Measurements from ENCODE around the gene RLN3.

The RLN3 gene

GRCh38 chr19:14027856-14028450 is at the start of gene RLN3:
TSS of gene RLN3 (plus strand) at chr19:14028148. CDS start at chr19:14028205, 57 bp downstream.
- Histone ChIP-seq H3K4me1 (ENCODE audit: insufficient read depth, low read length, poor library complexity, severe bottlenecking) (peaks cover 9% of the 10 kb centered on the region), H3K27me3 (ENCODE audit: insufficient read depth, low read length, poor library complexity, severe bottlenecking) (no peaks in the 10 kb centered on the region), H3K4me3 (ENCODE audit: low read length, poor library complexity, severe bottlenecking) (no peak within 1 kb of the TSS), H3K9me2 (replicated peaks; ENCODE audit: low read depth, low read length) (no peaks in the 10 kb centered on the region), H3K9ac (ENCODE audit: low read depth, low read length, poor library complexity, severe bottlenecking) (no peak within 1 kb of the TSS), H3K4me2 (ENCODE audit: low read depth, low read length, poor library complexity, severe bottlenecking) (no peak within 1 kb of the TSS), H3F3A (ENCODE audit: low read depth) (peaks cover 7% of the 10 kb centered on the region; the same call in 1 of the 2 replicates), H4K20me1 (ENCODE audit: insufficient read depth, low read length, poor library complexity, severe bottlenecking) (no peaks in the 10 kb centered on the region), H2AFZ (ENCODE audit: low read length) (no peak within 1 kb of the TSS), H3K79me2 (ENCODE audit: insufficient read depth, low read length) (peaks cover 3% of the 10 kb centered on the region; the same call in 1 of the 2 replicates), H3K36me3 (ENCODE audit: insufficient read depth, low read length) (no peaks in the 10 kb centered on the region), H3K9me3 (ENCODE audit: insufficient read depth, low read depth, low read length) (no peaks in the 10 kb centered on the region)
- TF ChIP-seq CTCF (conservative IDR thresholded peaks at IDR 0.05; ENCODE audit: low read length) = no peak
- no peak for TF ChIP-seq EZH2phosphoT487 (IDR thresholded peaks at IDR 0.05; ENCODE audit: borderline replicate concordance)

GRCh38 chr19:13978351-13979243 is 49.4 kb upstream of the RLN3 start:
- no peaks in the 10 kb centered on the region for H3F3A ChIP-seq (ENCODE audit: low read depth)
- H3K9me3 ChIP-seq (ENCODE audit: insufficient read depth, low read depth, low read length) = no peaks in the 10 kb centered on the region
- H3K79me2 ChIP-seq (ENCODE audit: insufficient read depth, low read length) = no peaks in the 10 kb centered on the region
- H3K4me1 ChIP-seq (ENCODE audit: insufficient read depth, low read length, poor library complexity, severe bottlenecking) = peaks cover 28% of the 10 kb centered on the region
- TF ChIP-seq CTCF (conservative IDR thresholded peaks at IDR 0.05; ENCODE audit: low read length) (no peak), EZH2phosphoT487 (IDR thresholded peaks at IDR 0.05; ENCODE audit: borderline replicate concordance) (no peak)
- H3K4me2 ChIP-seq (ENCODE audit: low read depth, low read length, poor library complexity, severe bottlenecking) = no peak overlapping the region
- H3K9ac ChIP-seq (ENCODE audit: low read depth, low read length, poor library complexity, severe bottlenecking) = no peak overlapping the region
- H2AFZ ChIP-seq (ENCODE audit: low read length) = no peak overlapping the region
- H4K20me1 ChIP-seq (ENCODE audit: insufficient read depth, low read length, poor library complexity, severe bottlenecking) = no peaks in the 10 kb centered on the region
- H3K4me3 ChIP-seq (ENCODE audit: low read length, poor library complexity, severe bottlenecking) = no peak overlapping the region
- H3K9me2 ChIP-seq (replicated peaks; ENCODE audit: low read depth, low read length) = no peaks in the 10 kb centered on the region
- H3K27me3 ChIP-seq (ENCODE audit: insufficient read depth, low read length, poor library complexity, severe bottlenecking) = no peaks in the 10 kb centered on the region
- H3K36me3 ChIP-seq (ENCODE audit: insufficient read depth, low read length) = no peaks in the 10 kb centered on the region

GRCh38 chr19:13979244-13979615 is 48.7 kb upstream of the RLN3 start:
- Histone ChIP-seq H3K9me2 (replicated peaks; ENCODE audit: low read depth, low read length) (no peaks in the 10 kb centered on the region), H3F3A (ENCODE audit: low read depth) (no peaks in the 10 kb centered on the region), H3K36me3 (ENCODE audit: insufficient read depth, low read length) (no peaks in the 10 kb centered on the region), H3K4me2 (ENCODE audit: low read depth, low read length, poor library complexity, severe bottlenecking) (no peak overlapping the region), H3K79me2 (ENCODE audit: insufficient read depth, low read length) (no peaks in the 10 kb centered on the region), H3K9ac (ENCODE audit: low read depth, low read length, poor library complexity, severe bottlenecking) (no peak overlapping the region), H2AFZ (ENCODE audit: low read length) (no peak overlapping the region), H4K20me1 (ENCODE audit: insufficient read depth, low read length, poor library complexity, severe bottlenecking) (no peaks in the 10 kb centered on the region), H3K27me3 (ENCODE audit: insufficient read depth, low read length, poor library complexity, severe bottlenecking) (no peaks in the 10 kb centered on the region), H3K4me1 (ENCODE audit: insufficient read depth, low read length, poor library complexity, severe bottlenecking) (peaks cover 32% of the 10 kb centered on the region), H3K9me3 (ENCODE audit: insufficient read depth, low read depth, low read length) (no peaks in the 10 kb centered on the region), H3K4me3 (ENCODE audit: low read length, poor library complexity, severe bottlenecking) (no peak overlapping the region)
- TF ChIP-seq EZH2phosphoT487 (IDR thresholded peaks at IDR 0.05; ENCODE audit: borderline replicate concordance) (no peak), CTCF (conservative IDR thresholded peaks at IDR 0.05; ENCODE audit: low read length) (no peak)

Measured in Loucy (cell line).